Body of pancreas (tissue), 4 donors: ENCODE results near the gene OLFM4.

ENCODE experiments used
- CTCF ChIP-seq, 7 experiments: fragments of 450-650 bp in 4 of 7; fragments of 200-600 bp in 3 of 7; sonication (generic) in 3 of 7; IDR thresholded peaks; one replicate each; pipeline ENCODE4 v1.5.1; 2016 to 2019; ENCODE audit warnings: antibody characterized with exemption in 7 of 7
- POLR2A ChIP-seq, 3 donors: fragments of 450-650 bp; IDR thresholded peaks; one replicate each; pipeline ENCODE4 v1.6.1; 2016; ENCODE audit warnings: antibody characterized with exemption in 3 of 3, mild to moderate bottlenecking in 2 of 3

DNA sequence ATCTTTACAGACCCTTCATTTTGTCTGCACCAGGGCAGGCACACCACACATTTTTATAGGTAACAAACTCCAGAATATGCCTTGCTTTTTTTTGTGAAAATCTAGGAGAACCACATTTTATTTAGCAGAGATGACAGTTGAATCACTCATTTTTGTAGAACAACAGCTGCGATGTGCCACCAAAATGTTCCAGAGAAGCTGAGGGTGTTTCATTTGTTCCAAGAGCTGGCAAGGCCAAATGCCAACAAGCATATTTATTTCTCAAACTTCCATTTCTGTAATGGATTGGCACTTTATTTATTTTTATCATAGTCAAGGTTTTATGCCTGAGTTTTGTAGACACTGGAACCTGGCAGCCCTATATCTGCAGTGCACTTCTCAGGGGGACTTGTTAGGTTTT lies 10.4 kb downstream of the OLFM4 start:
- TF ChIP-seq CTCF (IDR thresholded peaks at IDR 0.05) (no peak), POLR2A (IDR thresholded peaks at IDR 0.05) (no peak)
